SK-MEL-5 (cell line): Measurements from ENCODE around the gene LRRC8A. TPM values are rescaled to one million over a fixed set of nuclear protein-coding genes. Genes with fewer than 3 reads are reported as not detected.
"Not testable (repeated sequence)": the region's sequence is repeated elsewhere in the genome, so short reads cannot be mapped to it uniquely, and the experiment has no call there.

ENCODE experiments used
- DNase-seq: peaks from one replicate; pipeline ENCODE4 v3.0.0-alpha.2; 2016; ENCODE audit warnings: low read depth, low spot score
- in situ Hi-C: cut with HindIII; loops from 2 replicates; pipeline ENCODE4 v1.10.0; 2016; ENCODE audit warnings: low sequenced_read_pairs, high pct_unique_total_duplicates, low pct_unique_long_range_greater_than_20kb
- total RNA-seq: library from RNA; depleted of rRNA; stranded (reverse); fragments of >200 nt; shearing (Covaris generic); gene quantifications from 2 replicates; pipeline ENCODE4 v1.2.3, GENCODE V29; 2014

LRRC8A gene
- total RNA-seq, 1 experiment from 2014 or later = 36.0 TPM

DNA sequence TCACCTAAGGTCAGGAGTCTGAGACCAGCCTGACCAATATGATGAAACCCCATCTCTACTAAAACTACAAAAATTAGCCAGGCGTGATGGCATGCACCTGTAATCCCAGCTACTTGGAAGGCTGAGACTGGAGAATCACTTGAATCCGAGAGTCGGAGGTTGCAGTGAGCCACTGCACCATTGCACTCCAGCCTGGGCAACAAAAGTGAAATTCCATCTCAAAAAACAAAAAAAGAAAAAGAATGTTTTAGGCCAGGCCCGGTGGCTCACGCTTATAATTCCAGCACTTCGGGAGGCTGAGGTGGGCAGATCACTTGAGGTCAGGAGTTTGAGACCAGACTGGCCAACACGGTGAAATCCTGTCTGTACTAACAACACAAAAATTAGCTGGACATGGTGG, 23.5 kb upstream of the LRRC8A start:
- DNase-seq, in situ Hi-C loops: not testable (repeated sequence)

DNA sequence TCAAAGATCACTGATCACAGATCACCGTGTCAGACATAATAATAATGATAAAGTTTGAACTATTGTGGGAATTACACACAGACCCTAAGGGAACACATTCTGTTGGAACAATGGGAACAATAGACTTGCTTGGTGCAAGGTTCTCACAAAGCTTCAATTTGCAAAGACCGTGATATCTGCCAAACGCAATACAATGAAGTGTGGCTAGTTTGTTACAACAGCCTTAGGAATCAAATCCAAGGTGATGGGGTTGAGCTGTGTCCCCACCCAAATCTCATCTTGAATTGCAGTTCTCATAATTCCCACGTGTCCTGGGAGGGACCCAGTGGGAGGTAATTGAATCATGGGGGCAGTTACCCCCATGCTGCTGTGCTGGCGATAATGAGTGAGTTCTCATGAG, 21.0 kb upstream of the LRRC8A start:
- in situ Hi-C loops = no loop called here
- no peak for DNase-seq

DNA sequence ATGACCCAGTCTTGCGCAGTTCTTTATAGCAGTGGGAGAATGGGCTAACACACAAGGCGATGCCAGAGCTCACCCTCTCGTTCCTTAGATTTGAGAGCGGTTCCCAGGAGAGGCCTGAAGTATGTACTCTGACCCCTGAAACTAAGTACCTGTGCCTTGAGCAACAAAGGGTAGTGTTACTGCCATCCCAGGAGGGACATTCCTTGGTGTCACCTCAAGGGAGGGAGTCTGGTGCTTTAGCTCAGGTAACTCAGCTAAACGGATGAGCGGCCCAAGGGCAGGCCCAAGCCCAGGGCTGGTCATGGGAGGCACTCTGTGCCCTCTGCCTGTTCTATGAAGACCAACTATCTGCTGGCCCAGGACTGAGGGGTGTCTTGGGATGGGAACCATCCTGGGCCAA, 20.4 kb upstream of the LRRC8A start:
- in situ Hi-C loops = no loop called here
- no peak for DNase-seq

GRCh38 chr9:128862401-128862851, 19.5 kb upstream of the LRRC8A start:
- in situ Hi-C loops = no loop called here

GRCh38 chr9:128863647-128864046, 18.3 kb upstream of the LRRC8A start:
- peak; percentile 69 for DNase-seq
- in situ Hi-C loops = no loop called here

More at GRCh38 chr9:128862401-128862851, 19.5 kb upstream of the LRRC8A start:
- no peak for DNase-seq

DNA sequence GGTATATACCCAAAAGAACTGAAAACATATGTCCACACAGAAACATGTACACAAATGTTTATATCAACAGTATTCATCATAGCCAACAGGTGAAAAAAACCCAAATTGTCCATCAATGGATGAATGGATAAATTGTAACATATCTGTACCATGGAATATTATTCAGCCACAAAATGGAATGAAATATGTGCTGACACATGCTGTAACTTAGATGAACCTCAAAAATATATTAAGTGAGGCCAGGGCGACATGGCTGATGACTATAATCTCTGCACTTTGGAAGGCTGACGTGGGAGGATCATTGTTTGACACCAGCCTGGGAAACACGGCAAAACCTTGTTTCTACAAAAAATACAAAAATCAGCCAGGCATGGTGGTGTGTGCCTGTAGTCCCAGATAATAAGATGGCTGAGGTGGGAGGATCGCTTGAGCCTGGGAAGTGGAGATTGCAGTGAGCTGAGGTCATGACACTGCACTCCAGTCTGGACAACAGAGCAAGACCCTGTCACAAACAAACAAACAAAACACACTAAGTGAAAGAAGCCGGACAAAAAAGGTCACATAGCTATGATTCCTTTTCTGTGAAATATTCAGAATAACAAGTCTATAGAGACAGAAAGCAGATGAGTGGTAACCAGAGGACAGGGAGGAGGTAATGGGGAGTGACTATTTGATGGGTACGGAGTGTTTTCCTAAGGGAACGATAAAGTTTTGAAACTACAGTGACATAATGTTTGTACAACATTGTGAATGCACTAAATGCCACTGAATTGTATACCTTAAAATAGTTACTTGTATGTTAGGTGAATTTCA, 11.6 kb upstream of the LRRC8A start:
- in situ Hi-C loops = no loop called here
- DNase-seq = no peak

GRCh38 chr9:128870941-128871265, 11.0 kb upstream of the LRRC8A start:
- DNase-seq, in situ Hi-C loops: not testable (repeated sequence)

DNA sequence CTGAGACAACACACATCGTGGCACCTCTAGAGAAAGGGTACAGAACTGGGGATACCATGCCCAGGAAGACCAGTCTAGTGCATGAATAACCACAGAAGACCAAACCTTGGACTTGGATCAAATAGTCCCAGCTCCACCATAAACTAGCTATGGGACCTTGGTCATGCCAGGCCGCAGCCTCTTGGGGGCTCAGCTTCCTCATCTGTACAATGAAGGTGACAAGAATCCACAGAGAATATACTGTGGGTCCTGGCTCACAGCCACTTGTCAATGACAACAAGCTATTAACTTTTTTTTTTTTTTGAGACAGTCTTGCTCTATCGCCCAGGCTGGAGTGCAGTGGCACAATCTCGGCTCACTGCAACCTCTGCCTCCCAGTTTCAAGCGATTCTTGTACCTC, 4.1 kb upstream of the LRRC8A start:
- DNase-seq = no peak
- in situ Hi-C loops = no loop called here

DNA sequence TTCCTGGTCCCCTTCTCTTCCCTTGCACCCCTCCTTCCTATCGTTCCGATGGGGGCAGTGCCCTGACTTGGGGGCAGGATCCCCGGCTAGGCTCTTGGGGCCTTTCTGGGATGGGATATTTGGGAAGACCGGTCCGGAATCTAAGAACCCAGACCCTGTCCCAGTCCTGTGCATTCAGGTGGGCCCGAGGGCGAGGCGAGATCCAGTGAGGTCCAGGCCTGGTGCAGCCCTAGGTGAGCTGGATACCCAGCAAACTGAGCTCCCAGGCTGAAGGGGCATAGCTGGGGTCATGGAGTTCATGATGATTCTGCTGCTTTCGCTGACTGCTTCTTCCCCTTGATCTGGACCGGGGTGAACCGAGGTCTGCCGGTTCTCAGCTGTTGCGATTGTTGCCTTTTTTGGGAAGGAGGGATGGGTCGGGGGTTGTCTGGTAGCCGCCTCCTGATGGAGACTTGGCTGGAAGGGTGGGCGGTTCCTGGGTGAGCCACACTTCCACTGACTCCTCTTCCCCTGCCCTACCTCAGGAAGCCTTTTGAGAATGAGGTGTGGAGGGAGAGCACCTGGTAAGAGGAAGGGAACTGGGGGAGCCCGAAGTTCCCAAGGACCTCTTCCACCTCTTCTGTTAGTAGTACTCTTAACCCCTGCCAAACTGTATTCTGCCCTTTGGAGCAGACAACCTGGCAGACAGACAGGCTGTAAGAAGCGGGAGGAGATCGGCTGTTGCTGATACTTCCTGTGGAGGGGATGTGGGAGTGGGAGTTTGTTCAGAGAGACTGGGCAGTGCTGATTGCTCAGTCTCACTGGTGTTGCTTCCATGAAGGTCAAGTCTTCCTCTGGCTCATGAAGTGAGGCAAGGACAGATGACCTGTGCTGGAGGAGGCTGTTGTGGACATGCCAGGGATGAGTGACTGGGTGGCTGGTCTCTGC, 1.0 kb downstream of the LRRC8A start:
- peak; percentile 5 for DNase-seq
- in situ Hi-C loops = no loop called here

DNA sequence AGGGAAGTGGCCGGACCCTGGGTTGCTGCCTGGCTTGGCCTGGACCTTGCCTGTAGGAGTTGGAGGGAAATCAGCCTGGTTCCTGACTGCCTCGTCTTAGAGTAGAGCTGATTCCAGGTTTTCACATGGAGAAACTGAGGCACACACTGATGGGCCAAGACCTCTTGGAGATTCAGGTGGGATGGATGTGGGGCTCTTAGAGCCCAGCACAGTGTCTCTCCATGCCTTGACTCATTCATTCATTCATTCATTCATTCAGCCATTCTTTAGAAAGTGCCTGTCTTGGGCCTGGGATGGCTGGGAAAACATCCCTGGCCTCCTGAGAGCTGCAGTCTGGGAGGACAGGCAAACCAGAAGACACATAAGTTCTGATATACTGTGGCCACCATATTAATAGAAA, 2.2 kb downstream of the LRRC8A start:
- in situ Hi-C loops = no loop called here
- no peak for DNase-seq

DNA sequence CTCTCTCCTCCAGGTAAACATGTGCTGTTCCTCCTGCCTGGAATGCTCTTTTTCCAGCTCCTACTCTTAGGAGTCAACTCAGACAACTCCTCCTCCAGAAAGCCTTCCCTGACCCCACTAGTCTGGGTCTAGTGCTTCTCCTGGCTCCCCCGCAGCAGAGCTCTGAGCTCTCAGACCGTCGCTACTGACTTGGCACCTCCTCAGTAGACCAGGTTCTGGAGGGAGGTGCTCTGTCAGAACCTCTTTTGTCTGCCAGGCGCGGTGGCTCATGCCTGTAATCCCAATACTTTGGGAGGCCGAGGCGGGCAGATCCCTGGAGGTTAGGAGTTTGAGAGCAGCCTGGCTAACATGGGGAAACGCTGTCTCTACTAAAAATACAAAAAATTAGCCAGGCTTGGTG, 3.4 kb downstream of the LRRC8A start:
- no peak for DNase-seq
- in situ Hi-C loops = no loop called here

DNA sequence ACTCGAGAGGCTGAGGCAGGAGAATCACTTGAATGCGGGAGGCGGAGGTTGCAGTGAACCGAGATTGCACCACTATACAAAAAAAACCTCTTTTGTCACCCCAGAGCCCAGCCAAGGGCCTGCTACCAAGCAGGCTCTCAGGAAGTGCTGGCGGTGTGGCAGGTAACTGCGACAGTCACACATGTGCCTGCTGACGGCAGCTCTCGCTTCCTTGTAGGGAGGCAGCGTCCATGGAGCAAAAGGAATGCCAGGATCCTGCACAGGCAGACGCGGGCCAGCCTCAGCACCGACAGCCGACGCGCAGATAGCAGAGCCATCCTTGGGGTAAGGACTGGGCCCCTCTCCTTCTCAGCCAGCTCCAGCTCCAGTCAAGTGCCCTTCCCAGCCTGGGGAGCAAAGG, 3.9 kb downstream of the LRRC8A start:
- DNase-seq = no peak
- in situ Hi-C loops = no loop called here

DNA sequence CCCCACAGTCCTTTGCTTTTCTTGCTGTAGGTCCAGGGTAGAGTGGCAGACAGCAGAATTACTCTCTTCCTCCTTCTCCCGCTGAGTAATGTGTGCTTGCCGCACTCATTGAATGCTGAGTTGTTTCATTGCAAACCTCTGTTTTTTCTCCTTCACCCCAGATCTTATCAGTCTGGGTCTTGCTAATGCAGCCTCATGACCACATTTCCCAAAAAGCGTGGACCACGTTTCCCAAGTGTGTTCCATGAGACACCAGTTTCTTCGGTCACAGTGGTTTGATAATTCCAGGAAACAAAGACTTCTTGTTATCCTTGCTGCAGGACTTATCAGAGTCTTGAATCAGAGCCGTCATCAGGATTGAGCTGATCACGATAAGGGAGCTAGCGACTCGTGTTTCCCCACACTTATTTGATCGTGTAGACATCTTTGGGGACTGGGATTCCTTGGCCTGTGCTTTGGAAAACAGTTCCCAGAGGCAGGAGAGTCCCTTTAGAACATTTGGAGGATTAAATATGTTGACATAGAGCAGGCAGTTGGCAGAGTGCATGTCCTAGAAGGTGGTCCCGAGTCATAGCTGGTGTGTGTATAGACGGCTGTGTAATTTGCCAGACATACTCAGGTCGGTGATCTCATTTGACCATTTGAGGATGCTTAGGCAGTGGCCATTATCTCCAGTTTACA, 4.4 kb downstream of the LRRC8A start:
- peak; percentile 85 for DNase-seq
- in situ Hi-C loops = no loop called here

GRCh38 chr9:128887049-128887448, 5.1 kb downstream of the LRRC8A start:
- in situ Hi-C loops = no loop called here

DNA sequence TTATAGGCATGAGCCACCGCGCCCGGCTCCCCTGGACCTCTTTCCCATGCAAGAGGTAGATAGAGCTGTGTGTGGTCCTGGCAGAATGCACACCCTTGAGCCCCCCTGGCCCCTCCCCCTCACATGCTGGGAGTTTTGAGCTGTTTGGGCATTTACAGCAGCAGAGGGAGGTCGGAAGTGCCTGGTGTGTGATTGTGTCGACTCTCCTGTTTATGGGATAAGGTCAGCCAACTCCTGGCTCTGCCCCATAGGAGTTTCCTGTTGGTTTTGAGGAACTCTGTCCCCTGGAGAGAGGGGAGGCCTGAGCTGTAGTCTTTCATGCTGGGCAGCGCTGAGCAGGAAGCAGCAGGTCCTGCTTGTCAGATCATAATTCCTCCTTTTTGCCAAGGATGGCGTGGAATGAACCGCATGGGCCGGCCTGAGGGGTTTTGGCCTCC, 6.0 kb downstream of the LRRC8A start:
- in situ Hi-C loops = no loop called here
- no peak for DNase-seq

More at GRCh38 chr9:128887049-128887448, 5.1 kb downstream of the LRRC8A start:
- DNase-seq = no peak

DNA sequence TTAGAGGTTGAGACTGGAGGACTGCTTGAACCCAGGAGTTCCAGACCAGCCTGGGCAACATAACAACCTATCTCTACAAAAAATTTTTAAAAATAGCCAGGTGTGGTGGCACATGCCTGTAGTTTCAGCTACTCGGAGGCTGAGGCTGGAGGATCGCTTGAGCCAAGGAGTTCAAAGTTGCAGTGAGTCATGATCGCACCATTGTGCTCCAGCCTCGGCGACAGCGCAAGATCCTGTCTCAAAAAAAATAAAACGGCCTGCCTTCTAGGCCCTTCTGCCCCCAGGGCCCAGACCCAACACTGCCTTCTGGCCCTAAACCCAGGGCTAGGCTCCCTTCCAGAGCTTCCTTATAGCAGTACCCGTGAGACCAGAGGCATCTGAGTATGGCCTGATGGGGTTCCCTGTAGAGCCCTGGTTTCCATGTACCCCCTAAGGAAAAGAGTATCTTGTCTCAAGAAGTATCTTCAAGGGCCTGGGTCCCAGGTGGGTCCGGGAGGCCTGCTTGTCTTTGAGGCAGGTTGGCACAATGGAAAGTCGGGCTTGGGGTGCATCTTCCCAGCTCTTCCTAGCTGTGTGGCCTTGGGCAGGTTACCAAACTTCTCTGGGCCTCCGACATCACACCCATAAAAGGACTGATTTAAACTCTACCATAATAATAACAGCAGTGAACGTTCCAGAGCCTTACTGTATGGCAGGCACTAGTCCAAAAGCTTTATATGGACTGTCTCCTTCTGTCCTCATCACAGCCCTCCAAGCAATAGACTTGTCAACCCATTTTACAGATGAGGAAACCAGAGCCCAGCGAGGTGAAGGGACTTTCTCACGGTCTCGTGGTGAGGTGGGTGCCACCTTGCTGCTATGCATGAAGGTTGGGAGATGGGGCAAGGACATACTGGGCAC, 9.6 kb downstream of the LRRC8A start:
- in situ Hi-C loops = no loop called here
- DNase-seq = no peak

DNA sequence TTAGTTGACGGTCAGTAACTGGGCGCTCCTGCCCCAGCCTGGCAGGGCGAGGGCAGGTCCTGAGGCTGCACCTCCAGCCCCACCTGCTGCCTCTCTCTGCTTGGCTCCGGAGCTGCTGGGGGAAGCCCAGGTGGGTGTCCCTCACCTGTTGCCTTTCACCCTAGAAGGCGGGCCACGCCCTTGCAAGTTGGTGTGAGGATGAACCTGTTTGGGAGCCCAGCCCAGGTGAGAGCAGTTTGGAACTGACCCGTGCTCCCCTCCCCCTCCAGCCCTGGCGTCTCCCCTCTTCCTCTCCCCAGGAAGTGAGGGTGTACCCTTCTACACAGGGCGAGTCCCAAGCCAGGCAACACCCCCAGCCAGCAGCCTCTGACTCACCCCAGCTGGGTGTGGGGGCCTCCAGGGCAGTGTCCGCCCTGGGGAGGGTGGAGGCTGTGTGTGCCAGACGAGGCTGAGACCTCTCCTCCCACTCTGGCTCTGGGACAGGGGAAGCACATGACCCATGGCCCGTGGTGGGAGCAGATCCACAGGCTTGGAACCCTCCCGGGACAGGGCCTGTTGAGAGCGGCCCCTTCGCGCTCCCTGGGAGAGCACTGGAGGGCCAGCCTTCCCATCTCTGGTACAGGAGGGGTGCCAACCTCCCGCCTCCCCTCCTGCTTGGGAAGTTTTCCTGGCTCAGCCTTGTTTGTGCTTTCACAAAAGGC, 10.4 kb downstream of the LRRC8A start:
- in situ Hi-C loops = no loop called here
- DNase-seq = peak; percentile 60
